GM20000 (cell line): ENCODE measurements around the gene ZNF740.

Experiments used
- DNase-seq: peaks from one replicate; pipeline ENCODE4 v3.0.0; 2012; ENCODE audit warnings: low spot score
- TF ChIP-seq, protein P1 (sequence below): IDR thresholded peaks from 2 replicates; pipeline ENCODE4 v1.5.1; 2012; ENCODE audit warnings: mild to moderate bottlenecking, control low read depth; ENCODE audit errors: extremely low read depth, missing control alignments

ZNF740 gene

DNA sequence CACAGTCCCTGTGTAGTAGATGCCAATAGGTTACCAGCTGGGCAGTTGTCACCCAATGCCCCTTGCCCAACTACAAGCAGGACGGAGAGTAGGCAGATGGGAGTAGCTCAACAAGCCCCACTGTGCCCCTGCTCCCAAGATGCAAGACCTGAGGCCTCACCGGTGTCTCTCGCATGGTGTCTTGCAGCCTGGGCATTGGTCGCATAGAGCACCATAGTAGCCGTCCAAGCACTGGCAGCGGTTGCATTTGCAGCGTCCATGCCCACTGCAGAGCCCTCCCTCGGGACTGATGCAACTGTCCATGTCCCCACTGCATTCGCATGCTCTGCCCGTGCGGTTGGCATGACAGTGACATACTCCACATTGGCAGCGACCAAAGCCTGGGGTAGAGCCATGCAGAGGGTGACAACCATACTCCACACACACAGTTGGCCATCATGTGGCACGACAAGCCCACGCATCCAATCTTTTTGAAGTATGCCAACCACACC is 12.1 kb downstream of the ZNF740 start:
- TF ChIP-seq, protein P1, sequence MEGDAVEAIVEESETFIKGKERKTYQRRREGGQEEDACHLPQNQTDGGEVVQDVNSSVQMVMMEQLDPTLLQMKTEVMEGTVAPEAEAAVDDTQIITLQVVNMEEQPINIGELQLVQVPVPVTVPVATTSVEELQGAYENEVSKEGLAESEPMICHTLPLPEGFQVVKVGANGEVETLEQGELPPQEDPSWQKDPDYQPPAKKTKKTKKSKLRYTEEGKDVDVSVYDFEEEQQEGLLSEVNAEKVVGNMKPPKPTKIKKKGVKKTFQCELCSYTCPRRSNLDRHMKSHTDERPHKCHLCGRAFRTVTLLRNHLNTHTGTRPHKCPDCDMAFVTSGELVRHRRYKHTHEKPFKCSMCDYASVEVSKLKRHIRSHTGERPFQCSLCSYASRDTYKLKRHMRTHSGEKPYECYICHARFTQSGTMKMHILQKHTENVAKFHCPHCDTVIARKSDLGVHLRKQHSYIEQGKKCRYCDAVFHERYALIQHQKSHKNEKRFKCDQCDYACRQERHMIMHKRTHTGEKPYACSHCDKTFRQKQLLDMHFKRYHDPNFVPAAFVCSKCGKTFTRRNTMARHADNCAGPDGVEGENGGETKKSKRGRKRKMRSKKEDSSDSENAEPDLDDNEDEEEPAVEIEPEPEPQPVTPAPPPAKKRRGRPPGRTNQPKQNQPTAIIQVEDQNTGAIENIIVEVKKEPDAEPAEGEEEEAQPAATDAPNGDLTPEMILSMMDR = no peak
- DNase-seq = no peak

DNA sequence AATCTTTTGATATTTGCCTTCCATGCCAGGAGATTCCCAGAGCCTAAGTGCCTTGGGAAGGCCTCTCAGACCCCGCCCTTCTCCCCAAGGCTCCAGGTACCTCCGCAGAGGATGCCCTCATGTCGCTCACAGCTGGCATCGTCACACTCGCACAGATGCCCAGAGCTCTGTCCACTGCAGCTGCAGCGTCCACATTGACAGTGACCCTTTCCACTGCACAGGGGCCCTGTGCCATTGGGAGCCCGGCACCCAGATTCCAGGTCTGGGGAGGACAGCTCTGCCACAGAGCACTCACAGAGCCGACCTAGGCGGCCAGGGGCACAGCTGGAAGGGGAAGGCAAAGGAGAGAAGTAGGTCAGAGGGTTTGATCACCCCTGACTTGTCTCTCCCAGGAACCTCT is 12.5 kb downstream of the ZNF740 start:
- no peak for DNase-seq
- TF ChIP-seq, protein P1 = no peak

DNA sequence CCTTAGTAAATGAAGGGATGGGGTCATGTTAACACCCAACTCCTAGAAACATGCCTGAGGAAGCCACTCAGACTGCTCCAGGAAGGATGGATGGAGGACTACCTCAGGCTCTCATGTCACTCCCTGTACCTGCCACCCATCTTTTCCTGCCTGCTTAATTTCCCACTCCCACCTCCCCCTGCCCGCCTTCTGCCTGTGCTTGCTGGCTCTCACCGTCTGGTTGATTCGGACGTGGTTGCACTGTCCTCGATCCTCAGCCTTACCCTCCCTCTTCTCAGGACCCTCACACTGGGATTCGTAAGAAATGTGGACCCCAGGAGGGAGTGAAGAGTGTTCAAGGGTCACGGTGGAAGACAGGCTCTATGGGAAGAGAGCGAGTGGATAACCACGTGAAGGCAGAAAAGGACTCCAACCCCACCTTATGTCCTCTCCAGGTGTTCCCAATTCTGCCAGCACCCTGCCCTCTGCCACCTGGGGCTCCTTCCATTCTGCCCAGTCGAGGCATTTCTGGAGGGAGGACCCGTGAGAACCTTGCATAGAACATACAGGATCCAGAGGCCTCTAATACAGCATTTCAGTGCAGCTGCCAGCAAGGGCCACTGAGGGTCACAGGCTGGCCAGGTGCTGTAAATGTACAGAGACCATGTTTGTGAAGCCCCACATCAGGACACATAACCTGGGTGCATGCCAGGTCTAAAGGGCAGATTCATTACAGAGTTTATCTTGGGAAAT is 13.6 kb downstream of the ZNF740 start:
- no peak for DNase-seq
- TF ChIP-seq, protein P1 = no peak

DNA sequence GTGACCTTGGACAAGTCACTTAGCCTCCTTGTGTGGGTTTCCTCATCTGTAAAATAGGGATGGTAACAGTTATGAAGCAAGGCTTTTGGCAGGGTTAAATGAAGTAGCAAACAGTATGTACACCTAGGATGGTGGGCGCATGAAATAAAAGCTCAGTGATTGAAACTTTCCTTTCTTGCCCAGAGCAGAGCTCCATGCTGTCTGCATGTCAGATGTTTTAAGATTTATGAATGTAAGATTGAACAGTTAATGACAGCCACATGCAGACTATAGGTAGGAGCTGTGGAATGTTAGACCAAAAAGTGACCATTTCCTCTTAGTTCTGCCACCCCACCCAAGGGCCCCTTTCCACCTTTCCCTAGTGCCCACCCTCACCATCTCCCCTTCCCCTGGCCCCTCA is 14.5 kb downstream of the ZNF740 start:
- DNase-seq = no peak
- TF ChIP-seq, protein P1 = no peak

DNA sequence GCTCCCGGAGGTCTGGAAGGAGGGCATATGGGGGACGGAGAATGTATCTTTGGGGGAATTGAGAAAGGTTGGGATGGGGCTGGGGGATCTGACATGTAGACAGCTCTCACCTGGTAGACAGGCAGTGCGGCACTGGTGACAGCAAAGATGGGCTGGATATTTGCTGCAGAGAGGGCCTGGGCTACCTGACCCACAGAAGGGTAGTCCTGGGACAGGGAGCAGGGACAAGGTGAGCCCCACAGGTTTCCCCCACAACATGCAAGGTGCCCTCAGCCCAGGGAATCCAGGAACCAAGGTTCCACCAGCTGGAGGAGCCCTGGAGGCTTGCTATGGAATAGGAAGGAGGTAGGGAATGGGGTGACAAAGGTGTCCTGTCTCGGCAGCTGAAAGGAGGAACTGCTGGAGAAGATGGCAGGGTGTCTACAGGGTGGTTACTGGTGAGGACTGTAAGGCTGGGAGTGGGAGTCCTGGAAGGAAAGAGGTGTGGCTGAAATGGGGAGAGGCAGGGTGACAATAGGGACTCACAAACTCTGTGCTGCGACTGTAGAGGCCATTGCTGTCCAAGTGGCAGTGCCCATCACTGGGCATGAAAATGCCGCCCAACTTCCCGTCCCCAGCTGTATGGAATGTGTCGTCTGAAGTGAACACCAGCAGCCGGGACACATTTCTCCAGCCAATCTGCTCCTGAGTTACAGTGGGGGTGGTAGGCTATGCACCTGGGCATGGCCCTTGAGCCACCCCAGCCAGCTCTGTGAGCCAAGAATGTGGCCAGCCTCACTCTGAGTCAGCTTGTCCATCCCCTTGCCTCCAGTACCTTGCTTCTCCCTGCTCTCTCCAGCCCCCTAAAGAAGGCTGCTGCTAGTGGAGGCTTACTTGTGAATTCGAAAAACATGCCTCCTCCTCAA is 15.2 kb downstream of the ZNF740 start:
- no peak for DNase-seq
- TF ChIP-seq, protein P1 = no peak

DNA sequence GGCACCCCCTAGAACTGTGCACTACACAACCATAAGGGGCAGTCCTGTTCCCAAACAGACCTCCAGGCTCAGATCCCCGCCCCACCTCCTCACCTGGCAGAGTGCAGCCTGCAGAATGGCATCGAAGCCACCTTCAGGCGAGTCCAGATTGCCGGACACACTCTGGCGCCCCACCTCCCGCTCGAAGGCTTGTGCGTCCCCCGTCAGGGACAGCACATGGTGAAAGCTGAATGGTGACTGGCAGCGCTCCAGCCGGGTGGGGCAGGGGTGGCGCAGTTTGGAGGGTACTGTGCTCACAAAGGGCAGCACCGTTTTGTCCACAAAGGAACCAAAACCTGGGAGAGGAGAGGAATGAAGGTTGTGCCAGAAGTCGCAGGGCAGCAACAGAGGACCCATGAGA is 16.0 kb downstream of the ZNF740 start:
- TF ChIP-seq, protein P1 = no peak
- DNase-seq = no peak
